Keratinocyte (primary cell): ENCODE data around the gene ZNF8.

Experiments
- EZH2 ChIP-seq: IDR thresholded peaks from one replicate; pipeline ENCODE4 v1.6.1; 2012; ENCODE audit warnings: inconsistent platforms, mild to moderate bottlenecking, low read length, moderate library complexity
- TF ChIP-seq, protein P1 (sequence below), 3 experiments: IDR thresholded peaks in 1 of 3; conservative IDR thresholded peaks in 1 of 3; optimal IDR thresholded peaks in 1 of 3; 2 replicates in 2 of 3; 3 replicates in 1 of 3; pipeline versions ENCODE3 to v1.5.1; 2011; ENCODE audit warnings: low read length in 3 of 3, mild to moderate bottlenecking in 3 of 3, moderate library complexity in 2 of 3, control low read depth in 1 of 3, inconsistent platforms in 1 of 3; ENCODE audit not compliant: insufficient read depth in 2 of 3; ENCODE audit errors: extremely low read depth in 1 of 3

DNA sequence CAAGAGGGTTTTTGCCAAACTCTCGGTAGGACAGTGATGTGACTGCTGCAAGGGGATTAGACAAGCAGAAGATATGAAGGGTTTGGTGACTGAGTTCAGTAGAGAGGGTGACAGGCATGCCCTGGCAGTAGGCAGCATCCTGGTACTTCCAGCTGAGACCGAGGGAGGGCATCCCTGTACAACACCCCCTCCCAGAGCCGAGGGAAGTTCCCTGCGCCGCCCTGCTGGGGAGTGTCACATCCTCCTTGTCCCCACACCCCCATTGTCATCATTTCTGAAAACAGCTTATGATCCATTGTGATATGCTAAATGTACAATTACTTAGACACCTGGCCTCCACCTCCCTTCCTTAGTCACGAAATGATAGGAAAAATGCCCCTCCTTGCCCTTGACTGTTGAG lies 35.4 kb upstream of the ZNF8 start:
- TF ChIP-seq, protein P1, sequence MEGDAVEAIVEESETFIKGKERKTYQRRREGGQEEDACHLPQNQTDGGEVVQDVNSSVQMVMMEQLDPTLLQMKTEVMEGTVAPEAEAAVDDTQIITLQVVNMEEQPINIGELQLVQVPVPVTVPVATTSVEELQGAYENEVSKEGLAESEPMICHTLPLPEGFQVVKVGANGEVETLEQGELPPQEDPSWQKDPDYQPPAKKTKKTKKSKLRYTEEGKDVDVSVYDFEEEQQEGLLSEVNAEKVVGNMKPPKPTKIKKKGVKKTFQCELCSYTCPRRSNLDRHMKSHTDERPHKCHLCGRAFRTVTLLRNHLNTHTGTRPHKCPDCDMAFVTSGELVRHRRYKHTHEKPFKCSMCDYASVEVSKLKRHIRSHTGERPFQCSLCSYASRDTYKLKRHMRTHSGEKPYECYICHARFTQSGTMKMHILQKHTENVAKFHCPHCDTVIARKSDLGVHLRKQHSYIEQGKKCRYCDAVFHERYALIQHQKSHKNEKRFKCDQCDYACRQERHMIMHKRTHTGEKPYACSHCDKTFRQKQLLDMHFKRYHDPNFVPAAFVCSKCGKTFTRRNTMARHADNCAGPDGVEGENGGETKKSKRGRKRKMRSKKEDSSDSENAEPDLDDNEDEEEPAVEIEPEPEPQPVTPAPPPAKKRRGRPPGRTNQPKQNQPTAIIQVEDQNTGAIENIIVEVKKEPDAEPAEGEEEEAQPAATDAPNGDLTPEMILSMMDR (optimal IDR thresholded peaks at IDR 0.05 in 1 of 3, IDR thresholded peaks at IDR 0.05 in 1 of 3, conservative IDR thresholded peaks at IDR 0.05 in 1 of 3; ENCODE audit: extremely low read depth in 1 of 3, insufficient read depth in 2 of 3, low read length in 3 of 3) = no peak
- TF ChIP-seq EZH2 = no peak
